CD8-positive, alpha-beta memory T cell (primary cell): ENCODE measurements around the gene BBS4. TPM values are rescaled to one million over a fixed set of nuclear protein-coding genes. Genes with fewer than 3 reads are reported as not detected.

Source experiments
- polyA plus RNA-seq: library from polyadenylated mRNA; unstranded; fragments of 300-500 nt; fragmentation: Illumina TruSeq; gene quantifications from one replicate; pipeline ENCODE4 v1.2.3, GENCODE V29; 2021
- total RNA-seq, 2 experiments: library from RNA; stranded (reverse); gene quantifications; one replicate each; pipeline ENCODE4 v1.2.3, GENCODE V29; 2021

Gene BBS4
- total and polyA plus RNA-seq, 3 experiments from 2014 or later, result 12.0 to 17.3 (median 12.4) TPM

Other genes starting within 250 kb of the BBS4 start
- gene ARIH1, start 211.9 kb upstream of the BBS4 start, total RNA-seq, result 100 to 1,000 TPM; 153 to 164 TPM
- gene ARIH1, start 211.9 kb upstream of the BBS4 start, polyA plus RNA-seq, result 24.3 TPM
- gene GOLGA6B, start 31.5 kb upstream of the BBS4 start, total RNA-seq, result not detected
- gene GOLGA6B, start 31.5 kb upstream of the BBS4 start, polyA plus RNA-seq, result not detected
- under 1 TPM; 0.27 to 0.33 TPM for gene HIGD2B, start within 50 bp of the BBS4 start, total RNA-seq
- gene HIGD2B, start within 50 bp of the BBS4 start, polyA plus RNA-seq, result not detected
- gene ADPGK, start 97.6 kb downstream of the BBS4 start, total RNA-seq, result 10 to 100 TPM; 57.8 to 76.1 TPM
- gene ADPGK, start 97.6 kb downstream of the BBS4 start, polyA plus RNA-seq, result 67.5 TPM